Fibroblast of the aortic adventitia (primary cell): ENCODE results near the gene IST1. TPM values are rescaled to one million over a fixed set of nuclear protein-coding genes. Genes with fewer than 3 reads are reported as not detected.

Source experiments
- DNase-seq: peaks from one replicate; pipeline ENCODE4 v3.0.0-alpha.2; 2010; ENCODE audit warnings: low read depth
- H3K4me3 ChIP-seq: 2 replicates; pipeline ENCODE4 v1.5.1; 2011; ENCODE audit warnings: low read depth, mild to moderate bottlenecking, control low read depth, low read length, moderate library complexity
- total RNA-seq: library from RNA; depleted of rRNA; stranded (reverse); fragments of >200 nt; gene quantifications from 2 replicates; pipeline ENCODE4 v1.2.3, GENCODE V29; 2012; ENCODE audit warnings: low replicate concordance
- TF ChIP-seq, protein P1 (sequence below): IDR thresholded peaks from 2 replicates; pipeline ENCODE4 v1.5.1; 2011; ENCODE audit warnings: mild to moderate bottlenecking, low read length, control low read depth, inconsistent platforms; ENCODE audit not compliant: insufficient read depth

IST1 gene
- total RNA-seq, 1 donor = 172 TPM

- no peak overlapping the region for H3K4me3 ChIP-seq
- no peak for DNase-seq
- TF ChIP-seq, protein P1, sequence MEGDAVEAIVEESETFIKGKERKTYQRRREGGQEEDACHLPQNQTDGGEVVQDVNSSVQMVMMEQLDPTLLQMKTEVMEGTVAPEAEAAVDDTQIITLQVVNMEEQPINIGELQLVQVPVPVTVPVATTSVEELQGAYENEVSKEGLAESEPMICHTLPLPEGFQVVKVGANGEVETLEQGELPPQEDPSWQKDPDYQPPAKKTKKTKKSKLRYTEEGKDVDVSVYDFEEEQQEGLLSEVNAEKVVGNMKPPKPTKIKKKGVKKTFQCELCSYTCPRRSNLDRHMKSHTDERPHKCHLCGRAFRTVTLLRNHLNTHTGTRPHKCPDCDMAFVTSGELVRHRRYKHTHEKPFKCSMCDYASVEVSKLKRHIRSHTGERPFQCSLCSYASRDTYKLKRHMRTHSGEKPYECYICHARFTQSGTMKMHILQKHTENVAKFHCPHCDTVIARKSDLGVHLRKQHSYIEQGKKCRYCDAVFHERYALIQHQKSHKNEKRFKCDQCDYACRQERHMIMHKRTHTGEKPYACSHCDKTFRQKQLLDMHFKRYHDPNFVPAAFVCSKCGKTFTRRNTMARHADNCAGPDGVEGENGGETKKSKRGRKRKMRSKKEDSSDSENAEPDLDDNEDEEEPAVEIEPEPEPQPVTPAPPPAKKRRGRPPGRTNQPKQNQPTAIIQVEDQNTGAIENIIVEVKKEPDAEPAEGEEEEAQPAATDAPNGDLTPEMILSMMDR = no peak
Measured at GRCh38 chr16:71933017-71933416, 37.7 kb downstream of the IST1 start.

- H3K4me3 ChIP-seq = no peak overlapping the region
- peak; percentile 39 for DNase-seq
- TF ChIP-seq, protein P1 = no peak
Measured at GRCh38 chr16:71933913-71934695, 38.8 kb downstream of the IST1 start.

- no peak overlapping the region for H3K4me3 ChIP-seq
- DNase-seq = no peak
- TF ChIP-seq, protein P1 = no peak
Measured at GRCh38 chr16:71937868-71938510, 42.7 kb downstream of the IST1 start.

GRCh38 chr16:71943887-71944286 is 48.6 kb downstream of the IST1 start:
- no peak overlapping the region for H3K4me3 ChIP-seq
- DNase-seq = no peak
- TF ChIP-seq, protein P1 = no peak

- TF ChIP-seq, protein P1 = no peak
- no peak for DNase-seq
- H3K4me3 ChIP-seq = no peak overlapping the region
Measured at GRCh38 chr16:71945616-71946015, 50.3 kb downstream of the IST1 start.

DNA sequence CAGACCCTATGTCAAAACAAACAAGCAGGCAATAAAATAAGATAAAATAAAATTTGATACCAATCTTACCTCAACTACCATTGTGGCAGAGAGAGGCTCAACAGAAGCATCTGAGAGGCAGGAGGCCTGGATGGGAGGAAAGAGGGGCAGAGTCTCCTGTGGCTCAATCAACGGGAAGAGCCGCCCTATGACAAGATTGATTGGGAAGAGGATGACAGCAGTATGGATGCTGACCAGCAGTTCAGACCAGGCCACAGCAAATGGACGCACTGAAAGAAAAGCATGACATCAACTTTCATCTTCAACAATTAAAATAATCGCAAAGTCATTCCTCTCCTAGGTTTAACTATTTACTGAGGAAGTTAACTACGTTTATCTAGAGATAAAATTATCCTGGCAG is 57.5 kb downstream of the IST1 start:
- no peak for DNase-seq
- TF ChIP-seq, protein P1 = no peak
- H3K4me3 ChIP-seq = no peak overlapping the region

DNA sequence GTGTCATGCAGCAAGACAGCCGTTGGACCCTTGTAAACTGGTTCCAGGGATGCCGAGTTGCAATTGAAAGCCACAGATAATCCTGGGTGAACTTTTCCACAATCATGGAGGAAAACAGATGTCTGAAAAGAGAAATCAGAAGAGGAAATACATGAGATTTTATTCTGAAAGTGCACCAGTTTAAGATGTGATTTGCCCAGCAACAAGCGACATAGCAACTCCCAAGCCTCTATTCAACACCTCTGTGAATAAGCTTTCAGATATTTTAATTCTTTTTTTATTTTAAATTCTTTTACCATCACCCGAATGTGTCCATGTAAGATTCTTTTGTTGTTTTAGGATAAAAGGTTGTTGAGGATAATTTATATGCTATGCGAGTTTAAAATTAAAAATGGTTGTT is 58.8 kb downstream of the IST1 start:
- TF ChIP-seq, protein P1 = no peak
- no peak overlapping the region for H3K4me3 ChIP-seq
- no peak for DNase-seq
